ENCODE data around the gene AIRE. TPM values are rescaled to one million over a fixed set of nuclear protein-coding genes. Genes with fewer than 3 reads are reported as not detected.

Gene AIRE
- total and polyA plus RNA-seq, 2 donors from 2014 or later = 0.09 to 0.25 TPM

DNA sequence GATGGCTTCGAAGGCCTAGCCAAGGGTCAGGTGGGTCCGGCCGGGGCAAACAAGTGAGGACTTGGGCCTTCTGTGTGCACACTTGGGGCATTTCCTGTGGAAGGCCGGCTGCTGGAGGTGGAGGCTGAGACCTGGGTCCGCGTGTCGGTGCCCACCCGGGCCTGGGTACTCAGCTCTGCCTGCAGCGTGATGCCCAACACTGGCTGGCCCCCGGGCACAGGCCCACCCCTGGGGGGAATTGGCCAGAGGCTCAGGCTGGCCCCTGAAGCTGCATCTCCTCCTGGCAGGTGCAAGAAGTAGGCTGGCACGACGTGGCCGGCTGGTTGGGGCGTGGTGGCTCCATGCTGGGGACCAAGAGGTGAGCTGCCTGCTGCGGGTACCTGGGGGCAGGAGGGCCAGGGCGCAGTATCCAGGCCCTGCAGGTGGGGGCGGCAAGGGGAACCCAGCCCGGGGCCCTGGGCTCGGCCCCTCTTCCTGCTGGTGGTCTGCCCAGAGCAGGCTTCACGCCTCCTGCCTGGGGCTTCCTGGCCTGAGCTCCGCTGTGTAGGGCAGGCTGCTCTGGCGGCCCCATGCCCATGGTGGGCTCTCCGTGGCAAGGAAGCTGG is 36.3 kb downstream of the AIRE start:
- no peaks in the 10 kb centered on the region for H3K4me1 ChIP-seq (ENCODE audit: control insufficient read depth in 2 of 3, insufficient read depth in 2 of 3, low read depth in 1 of 3, low read length in 3 of 3)
- H3K36me3 ChIP-seq (ENCODE audit: control insufficient read depth in 2 of 3, insufficient read depth in 3 of 3, low read length in 3 of 3) = peaks cover 0 to 36% (median 17%) of the 10 kb centered on the region in 3 donors
- TF ChIP-seq, protein P1, sequence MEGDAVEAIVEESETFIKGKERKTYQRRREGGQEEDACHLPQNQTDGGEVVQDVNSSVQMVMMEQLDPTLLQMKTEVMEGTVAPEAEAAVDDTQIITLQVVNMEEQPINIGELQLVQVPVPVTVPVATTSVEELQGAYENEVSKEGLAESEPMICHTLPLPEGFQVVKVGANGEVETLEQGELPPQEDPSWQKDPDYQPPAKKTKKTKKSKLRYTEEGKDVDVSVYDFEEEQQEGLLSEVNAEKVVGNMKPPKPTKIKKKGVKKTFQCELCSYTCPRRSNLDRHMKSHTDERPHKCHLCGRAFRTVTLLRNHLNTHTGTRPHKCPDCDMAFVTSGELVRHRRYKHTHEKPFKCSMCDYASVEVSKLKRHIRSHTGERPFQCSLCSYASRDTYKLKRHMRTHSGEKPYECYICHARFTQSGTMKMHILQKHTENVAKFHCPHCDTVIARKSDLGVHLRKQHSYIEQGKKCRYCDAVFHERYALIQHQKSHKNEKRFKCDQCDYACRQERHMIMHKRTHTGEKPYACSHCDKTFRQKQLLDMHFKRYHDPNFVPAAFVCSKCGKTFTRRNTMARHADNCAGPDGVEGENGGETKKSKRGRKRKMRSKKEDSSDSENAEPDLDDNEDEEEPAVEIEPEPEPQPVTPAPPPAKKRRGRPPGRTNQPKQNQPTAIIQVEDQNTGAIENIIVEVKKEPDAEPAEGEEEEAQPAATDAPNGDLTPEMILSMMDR (IDR thresholded peaks at IDR 0.05; ENCODE audit: borderline replicate concordance, extremely low read depth, insufficient read depth) = no peak
- no peaks in the 10 kb centered on the region for H3K9me3 ChIP-seq (ENCODE audit: control insufficient read depth in 2 of 3, insufficient read depth in 1 of 3, low read length in 3 of 3)
- FAIRE-seq (no peak), DNase-seq (no peak)
- H3K4me3 ChIP-seq (ENCODE audit: low read length in 3 of 3) = no peak overlapping the region
- no peak overlapping the region for H3K27ac ChIP-seq (ENCODE audit: low read depth in 2 of 2, low read length in 2 of 2)
- intact Hi-C loops (cut with DNase I) = no loop called here
- no peaks in the 10 kb centered on the region for H3K27me3 ChIP-seq (ENCODE audit: control insufficient read depth, insufficient read depth, low read length)
- no peak overlapping the region for H3K9ac ChIP-seq (ENCODE audit: low read length in 3 of 3)

DNA sequence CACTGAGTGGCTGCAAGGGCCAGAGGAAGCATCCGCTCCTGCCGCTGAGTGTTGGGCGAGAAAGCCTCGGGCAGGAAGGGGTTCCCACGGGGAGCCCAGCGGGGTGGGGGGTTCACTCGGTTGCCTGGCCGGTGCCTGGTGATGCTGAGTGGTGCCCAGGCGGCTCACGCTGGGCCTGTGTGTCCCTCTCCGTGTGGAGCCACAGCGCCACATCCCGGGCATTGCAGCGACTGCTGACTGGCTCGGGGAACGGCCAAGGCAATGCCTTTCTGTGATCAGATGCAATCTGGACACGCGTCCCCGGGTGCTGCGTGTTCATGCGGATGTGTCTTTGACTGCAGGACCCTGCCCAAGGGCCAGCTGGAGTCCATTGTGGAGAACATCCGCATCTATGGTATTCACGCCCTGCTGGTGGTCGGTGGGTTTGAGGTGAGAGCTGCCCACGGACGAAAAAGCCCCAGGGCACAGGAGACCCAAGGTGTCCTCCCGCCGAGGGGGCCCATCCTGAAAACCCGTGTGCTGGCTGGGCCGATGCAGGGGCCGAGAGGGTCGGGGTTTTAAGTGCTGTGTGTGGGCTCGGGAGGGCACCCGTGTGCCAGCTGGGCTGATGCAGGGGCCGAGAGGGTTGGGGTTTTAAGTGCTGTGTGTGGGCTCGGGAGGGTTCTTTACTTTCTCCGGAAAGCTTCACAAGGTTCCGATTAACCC is 37.1 kb downstream of the AIRE start:
- FAIRE-seq = no peak
- peaks cover 0 to 32% (median 17%) of the 10 kb centered on the region in 3 donors for H3K36me3 ChIP-seq (ENCODE audit: control insufficient read depth in 2 of 3, insufficient read depth in 3 of 3, low read length in 3 of 3)
- DNase-seq = no peak

DNA sequence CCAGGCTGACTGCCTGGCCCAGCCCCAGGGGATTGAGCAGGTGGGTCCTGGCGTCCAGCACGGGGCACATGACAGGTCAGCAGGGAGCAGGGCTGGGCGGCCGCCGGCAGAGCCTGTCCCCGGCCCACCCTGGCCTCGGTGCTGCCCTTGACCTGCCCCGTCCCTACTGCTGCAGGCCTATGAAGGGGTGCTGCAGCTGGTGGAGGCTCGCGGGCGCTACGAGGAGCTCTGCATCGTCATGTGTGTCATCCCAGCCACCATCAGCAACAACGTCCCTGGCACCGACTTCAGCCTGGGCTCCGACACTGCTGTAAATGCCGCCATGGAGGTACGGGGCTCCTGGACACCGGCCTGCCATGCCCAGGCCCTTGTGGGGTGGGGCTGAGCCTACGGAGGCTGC is 37.9 kb downstream of the AIRE start:
- DNase-seq = no peak
- no peaks in the 10 kb centered on the region for H3K27me3 ChIP-seq (ENCODE audit: control insufficient read depth, insufficient read depth, low read length)
- no peak overlapping the region for H3K4me3 ChIP-seq (ENCODE audit: low read length in 3 of 3)
- no peaks in the 10 kb centered on the region for H3K4me1 ChIP-seq (ENCODE audit: control insufficient read depth in 2 of 3, insufficient read depth in 2 of 3, low read depth in 1 of 3, low read length in 3 of 3)
- FAIRE-seq = no peak
- H3K36me3 ChIP-seq (ENCODE audit: control insufficient read depth in 2 of 3, insufficient read depth in 3 of 3, low read length in 3 of 3) = peaks cover 0 to 25% (median 14%) of the 10 kb centered on the region in 3 donors
- TF ChIP-seq, protein P1 (IDR thresholded peaks at IDR 0.05; ENCODE audit: borderline replicate concordance, extremely low read depth, insufficient read depth) = no peak
- no peak overlapping the region for H3K27ac ChIP-seq (ENCODE audit: low read depth in 2 of 2, low read length in 2 of 2)
- H3K9ac ChIP-seq (ENCODE audit: low read length in 3 of 3) = no peak overlapping the region
- H3K9me3 ChIP-seq (ENCODE audit: control insufficient read depth in 2 of 3, insufficient read depth in 1 of 3, low read length in 3 of 3) = no peaks in the 10 kb centered on the region
- intact Hi-C loops (cut with DNase I) = no loop called here

More for the DNA sequence above, 37.1 kb downstream of the AIRE start:
- Histone ChIP-seq H3K9ac (ENCODE audit: low read length in 3 of 3) (no peak overlapping the region), H3K4me3 (ENCODE audit: low read length in 3 of 3) (no peak overlapping the region), H3K27me3 (ENCODE audit: control insufficient read depth, insufficient read depth, low read length) (no peaks in the 10 kb centered on the region), H3K4me1 (ENCODE audit: control insufficient read depth in 2 of 3, insufficient read depth in 2 of 3, low read depth in 1 of 3, low read length in 3 of 3) (no peaks in the 10 kb centered on the region), H3K27ac (ENCODE audit: low read depth in 2 of 2, low read length in 2 of 2) (no peak overlapping the region), H3K9me3 (ENCODE audit: control insufficient read depth in 2 of 3, insufficient read depth in 1 of 3, low read length in 3 of 3) (no peaks in the 10 kb centered on the region)
- TF ChIP-seq, protein P1 (IDR thresholded peaks at IDR 0.05; ENCODE audit: borderline replicate concordance, extremely low read depth, insufficient read depth) = no peak
- intact Hi-C loops (cut with DNase I) = no loop called here
